Ectodermal cell (in vitro differentiated cells): Measurements from ENCODE around the gene FNDC3B.
A peak's percentile ranks its signal among the peaks of the same experiment; 100 is the strongest.

Experiments
- H3K27ac ChIP-seq: 2 replicates; pipeline ENCODE4 v1.7.0; 2013; ENCODE audit warnings: mild to moderate bottlenecking, low read depth, low read length; ENCODE audit not compliant: insufficient read depth, poor library complexity, severe bottlenecking
- H3K27me3 ChIP-seq: 2 replicates; pipeline ENCODE4 v1.7.0; 2013; ENCODE audit warnings: mild to moderate bottlenecking, low read length; ENCODE audit not compliant: insufficient read depth, control insufficient read depth, poor library complexity, severe bottlenecking
- H3K36me3 ChIP-seq: one replicate; pipeline ENCODE4 v1.7.0; 2013; ENCODE audit warnings: low read length; ENCODE audit not compliant: control insufficient read depth, insufficient read depth
- H3K4me1 ChIP-seq: one replicate; pipeline ENCODE4 v1.7.0; 2013; ENCODE audit warnings: low read length; ENCODE audit not compliant: control insufficient read depth, insufficient read depth
- H3K4me3 ChIP-seq: 2 replicates; pipeline ENCODE4 v1.7.0; 2013; ENCODE audit warnings: low read depth, low read length, control low read depth; ENCODE audit not compliant: insufficient read depth
- H3K9me3 ChIP-seq: 2 replicates; pipeline ENCODE4 v1.7.0; 2013; ENCODE audit warnings: mild to moderate bottlenecking, low read length, moderate library complexity; ENCODE audit not compliant: control insufficient read depth
- WGBS, 2 experiments: methylation state at CpG; one replicate each; pipeline ENCODE4 v1.1.7; 2013; ENCODE audit warnings: missing lambda C conversion rate in 2 of 2; 5-methylcytosine and 5-hydroxymethylcytosine counted together

Gene FNDC3B

GRCh38 chr3:172030181-172030580 is 9.2 kb upstream of the FNDC3B start:
- no peaks in the 10 kb centered on the region for H3K4me1 ChIP-seq
- H3K36me3 ChIP-seq, result no peaks in the 10 kb centered on the region
- no peaks in the 10 kb centered on the region for H3K27me3 ChIP-seq
- no peak overlapping the region for H3K4me3 ChIP-seq
- H3K9me3 ChIP-seq, result no peaks in the 10 kb centered on the region
- no peak overlapping the region for H3K27ac ChIP-seq
- WGBS, 2 experiments, result 95 to 98% methylated on average over 2 of the region's 2 CpGs

- Histone ChIP-seq H3K9me3 (no peaks in the 10 kb centered on the region), H3K4me1 (no peaks in the 10 kb centered on the region), H3K27me3 (no peaks in the 10 kb centered on the region), H3K27ac (no peak overlapping the region), H3K4me3 (no peak overlapping the region), H3K36me3 (no peaks in the 10 kb centered on the region)
- 94 to 95% methylated on average over 3 of the region's 3 CpGs for WGBS, 2 experiments
Measured at GRCh38 chr3:172031996-172032395, 7.4 kb upstream of the FNDC3B start.

GRCh38 chr3:172033396-172033795 is 6.0 kb upstream of the FNDC3B start:
- Histone ChIP-seq H3K36me3 (no peaks in the 10 kb centered on the region), H3K4me1 (no peaks in the 10 kb centered on the region), H3K9me3 (no peaks in the 10 kb centered on the region), H3K27ac (no peak overlapping the region), H3K4me3 (no peak overlapping the region), H3K27me3 (no peaks in the 10 kb centered on the region)
- WGBS, 2 experiments, result 90 to 91% methylated on average over 2 of the region's 2 CpGs

- no peak overlapping the region for H3K4me3 ChIP-seq
- H3K27me3 ChIP-seq, result no peaks in the 10 kb centered on the region
- peaks cover 4% of the 10 kb centered on the region for H3K4me1 ChIP-seq
- no peak overlapping the region for H3K27ac ChIP-seq
- H3K9me3 ChIP-seq, result no peaks in the 10 kb centered on the region
- no peaks in the 10 kb centered on the region for H3K36me3 ChIP-seq
- WGBS, 2 experiments, result 80 to 83% methylated on average over 9 of the region's 9 CpGs
Measured at GRCh38 chr3:172034786-172035685, 4.3 kb upstream of the FNDC3B start.

- Histone ChIP-seq H3K27ac (no peak overlapping the region), H3K4me3 (no peak overlapping the region), H3K4me1 (peaks cover 5% of the 10 kb centered on the region), H3K36me3 (no peaks in the 10 kb centered on the region), H3K9me3 (no peaks in the 10 kb centered on the region), H3K27me3 (no peaks in the 10 kb centered on the region)
Measured at GRCh38 chr3:172036541-172037215, 2.7 kb upstream of the FNDC3B start.

DNA sequence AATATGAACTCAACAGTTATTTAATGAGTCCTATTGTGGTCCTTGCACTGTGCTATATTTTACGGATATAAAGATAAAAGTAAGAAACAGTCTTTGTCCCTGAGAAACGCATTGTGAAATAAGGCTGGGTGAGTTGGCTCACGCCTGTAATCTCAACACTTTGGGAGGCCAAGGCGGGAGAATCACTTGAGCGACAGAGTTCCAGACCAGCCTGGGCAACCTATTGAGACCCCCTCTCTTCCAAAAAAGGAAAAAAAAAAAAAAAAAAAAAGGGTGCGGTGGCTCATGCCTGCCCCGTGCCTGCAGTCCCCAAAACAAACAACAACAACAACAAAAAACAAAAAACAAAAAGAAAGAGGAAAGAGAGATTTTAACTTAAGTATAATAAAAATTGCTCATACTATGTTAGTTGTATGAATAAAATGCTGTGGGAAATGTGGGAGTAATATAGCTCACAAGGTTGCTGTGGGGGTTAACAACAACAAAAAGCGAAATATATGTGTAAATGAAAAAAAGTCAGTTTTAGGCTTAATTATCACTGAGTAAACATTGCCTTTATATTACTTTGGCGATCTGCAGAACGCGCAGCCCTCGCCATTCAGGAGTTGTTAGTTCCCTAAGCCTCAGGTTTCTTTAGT is 461 bp upstream of the FNDC3B start:
- H3K27me3 ChIP-seq, result no peaks in the 10 kb centered on the region
- 27% methylated on average over 10 of the region's 12 CpGs for WGBS, 2 experiments
- H3K4me1 ChIP-seq, result peaks cover 7% of the 10 kb centered on the region
- no peaks in the 10 kb centered on the region for H3K9me3 ChIP-seq
- H3K27ac ChIP-seq, result no peak overlapping the region
- H3K36me3 ChIP-seq, result no peaks in the 10 kb centered on the region
- H3K4me3 ChIP-seq, result peak overlapping the region; percentile 85

DNA sequence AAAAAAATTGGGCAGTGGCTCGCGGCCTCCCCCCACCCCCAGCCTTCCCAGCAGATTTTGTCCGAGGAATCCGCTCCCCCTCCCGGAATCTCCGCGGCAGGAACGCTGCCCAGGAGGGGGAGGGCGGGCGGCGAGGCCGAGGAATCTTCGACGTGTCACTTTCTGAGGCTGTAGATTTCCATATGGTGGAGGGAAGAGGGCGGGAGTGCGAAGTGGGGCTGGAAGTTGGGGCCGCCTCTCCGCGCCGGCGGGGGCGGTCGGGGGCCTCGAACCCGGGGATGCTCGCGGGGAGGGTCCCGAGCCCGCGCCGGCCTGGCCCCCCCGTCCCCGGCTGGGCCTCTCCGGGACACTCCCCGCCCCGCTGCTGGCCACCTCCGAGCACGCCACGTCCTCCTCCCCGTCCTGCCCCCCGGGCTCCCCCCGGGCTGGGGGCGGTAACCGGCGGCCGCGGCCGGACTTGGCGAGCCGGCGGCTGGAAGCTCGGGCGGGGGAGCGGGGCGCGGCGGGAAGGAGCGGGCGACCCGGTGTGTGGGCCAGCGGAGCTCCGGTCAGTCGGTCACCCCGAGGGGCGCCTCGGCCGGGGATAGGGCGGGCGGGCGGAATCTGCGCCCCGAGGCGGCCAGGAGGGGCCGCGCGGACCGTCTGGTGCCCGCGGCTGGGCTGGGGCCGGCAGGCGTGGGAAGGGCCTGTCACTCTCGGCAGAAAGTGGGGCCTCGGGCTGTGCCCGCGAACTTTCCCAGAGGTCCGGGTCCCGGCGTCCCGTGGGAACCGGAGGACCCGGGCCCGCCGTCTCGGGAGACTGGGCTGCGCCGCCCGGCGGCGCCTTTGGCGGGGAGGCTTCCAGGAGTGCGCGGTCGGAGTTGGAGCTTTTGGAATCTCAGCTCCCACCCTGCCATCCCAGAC is 951 bp downstream of the FNDC3B start:
- peak overlapping the region; percentile 85 for H3K4me3 ChIP-seq
- no peaks in the 10 kb centered on the region for H3K9me3 ChIP-seq
- no peaks in the 10 kb centered on the region for H3K27me3 ChIP-seq
- peaks cover 7% of the 10 kb centered on the region for H3K4me1 ChIP-seq
- WGBS, 2 experiments, result 0% methylated on average over 103 of the region's 103 CpGs
- H3K27ac ChIP-seq, result peak overlapping the region; percentile 87
- no peaks in the 10 kb centered on the region for H3K36me3 ChIP-seq

DNA sequence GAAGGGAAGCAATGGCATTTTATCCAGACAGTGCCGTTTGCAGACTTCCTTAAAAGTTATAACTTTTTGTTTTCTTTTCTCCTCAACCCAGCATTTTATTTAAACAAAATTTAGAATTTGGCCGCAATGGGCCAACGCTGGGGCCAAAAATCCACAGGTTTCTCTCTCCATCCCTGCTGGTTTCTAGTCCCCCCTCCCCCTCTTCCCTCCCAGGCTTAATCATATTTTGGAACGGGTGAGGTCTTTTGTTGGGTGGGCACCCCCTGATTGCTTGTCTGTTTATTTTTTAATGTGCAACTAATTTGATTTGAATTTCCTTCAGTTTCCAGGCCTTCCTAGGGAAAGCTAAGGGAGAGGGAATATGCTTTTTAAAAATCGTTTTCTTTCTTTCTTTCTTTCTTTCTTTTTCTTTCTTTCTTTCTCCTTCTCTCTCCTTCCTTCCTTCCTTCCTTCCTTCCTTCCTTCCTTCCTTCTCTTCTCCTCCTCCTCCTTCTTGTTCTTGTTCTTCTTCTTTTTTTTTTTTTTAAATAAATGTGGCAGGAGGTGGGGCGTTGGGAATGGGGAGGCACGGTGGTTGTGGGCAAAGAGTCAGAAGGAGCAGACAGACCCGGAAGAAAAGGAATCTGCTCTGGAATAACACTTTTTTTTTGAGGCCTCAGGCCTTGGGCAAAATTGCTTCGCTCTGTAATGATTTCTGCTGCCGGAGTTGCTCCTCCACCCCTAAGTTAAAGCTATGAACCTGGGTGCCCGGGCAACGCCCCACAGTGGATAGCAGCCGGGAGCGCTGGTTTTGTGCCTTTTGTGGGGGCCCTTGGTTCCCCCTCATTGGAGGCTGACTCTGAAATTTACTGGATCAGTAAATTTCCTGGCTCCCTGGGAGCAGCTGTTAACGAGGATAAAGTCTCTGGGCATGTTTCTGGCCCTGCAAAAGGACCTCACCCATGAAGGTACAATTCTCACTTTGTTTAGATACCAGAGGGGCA is 1.9 kb downstream of the FNDC3B start:
- Histone ChIP-seq H3K27me3 (no peaks in the 10 kb centered on the region), H3K36me3 (no peaks in the 10 kb centered on the region), H3K4me1 (peaks cover 7% of the 10 kb centered on the region), H3K27ac (peak overlapping the region; percentile 87), H3K9me3 (no peaks in the 10 kb centered on the region), H3K4me3 (peak overlapping the region; percentile 85)
- WGBS, 2 experiments, result 8 to 11% methylated on average over 13 to 15 of the region's 15 CpGs

DNA sequence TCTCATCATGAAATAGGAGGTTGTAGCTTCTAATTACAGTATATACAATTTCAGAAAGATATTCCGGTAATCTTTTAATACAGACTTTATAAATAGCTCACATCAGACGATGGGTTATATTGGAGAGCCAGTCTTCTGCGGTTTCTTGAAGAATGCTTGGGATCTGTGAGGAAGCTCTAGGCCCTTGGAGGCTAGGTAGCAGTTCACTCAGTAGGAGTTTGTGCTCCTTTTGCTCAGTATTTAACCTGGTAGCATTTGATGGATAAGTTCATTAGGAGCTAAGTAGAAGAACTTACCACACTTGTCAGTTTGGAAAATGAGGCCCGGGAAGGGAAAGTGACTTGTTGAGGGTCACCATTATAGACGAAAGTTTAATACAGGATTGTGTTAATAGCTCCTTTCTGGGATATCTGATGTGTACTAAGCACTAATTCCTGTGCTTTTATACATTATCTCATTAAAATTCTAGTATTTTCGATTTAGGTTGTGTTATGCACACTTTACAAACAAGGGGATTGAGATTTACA is 2.8 kb downstream of the FNDC3B start:
- no peak overlapping the region for H3K27ac ChIP-seq
- H3K9me3 ChIP-seq, result no peaks in the 10 kb centered on the region
- no peaks in the 10 kb centered on the region for H3K36me3 ChIP-seq
- no peak overlapping the region for H3K4me3 ChIP-seq
- no peaks in the 10 kb centered on the region for H3K27me3 ChIP-seq
- WGBS, 2 experiments, result 86 to 89% methylated on average over 4 to 6 of the region's 6 CpGs
- H3K4me1 ChIP-seq, result peaks cover 7% of the 10 kb centered on the region
